ENCODE measurements around the gene CXCR2.

GRCh38 chr2:218129458-218130135, 3.8 kb downstream of the CXCR2 start:
- TF ChIP-seq CTCF (IDR thresholded peaks at IDR 0.05 in 8 of 11, conservative IDR thresholded peaks at IDR 0.05 in 3 of 11), result no peak
- TF ChIP-seq POLR2A (IDR thresholded peaks at IDR 0.05), result no peak
- TF ChIP-seq POLR2AphosphoS5 (IDR thresholded peaks at IDR 0.05), result peak in 1 of 3 donors; percentile 13
